H1 (cell line): Measurements from ENCODE around the gene TOR1B. TPM values are rescaled to one million over a fixed set of nuclear protein-coding genes. Genes with fewer than 3 reads are reported as not detected.
A peak's percentile ranks its signal among the peaks of the same experiment; 100 is the strongest.

ENCODE experiments used
- ASH2L ChIP-seq: fragments of 200-600, 300-600 bp; sonication (generic); IDR thresholded peaks from one replicate; pipeline ENCODE4 v1.7.1; 2017; ENCODE audit warnings: low read length
- BCL11A ChIP-seq, 2 experiments: IDR thresholded peaks; one replicate each; pipeline ENCODE4 v1.6.1; 2011; ENCODE audit warnings: low read depth in 2 of 2, low read length in 2 of 2, mild to moderate bottlenecking in 2 of 2
- CHD1 ChIP-seq: IDR thresholded peaks from 2 replicates; pipeline ENCODE4 v1.6.1; 2012; ENCODE audit warnings: low read depth, low read length, improper control_type of control experiment
- CREB1 ChIP-seq: IDR thresholded peaks from 2 replicates; pipeline ENCODE4 v1.6.1; 2012; ENCODE audit warnings: inconsistent platforms
- CTCF ChIP-seq, 3 experiments: IDR thresholded peaks; 1 replicate in 2 of 3; 2 replicates in 1 of 3; pipeline versions ENCODE4 v1.5.1 to v1.6.1; 2011; ENCODE audit warnings: low read length in 3 of 3, mild to moderate bottlenecking in 3 of 3, inconsistent platforms in 2 of 3, low read depth in 1 of 3, moderate library complexity in 1 of 3; ENCODE audit not compliant: insufficient read depth in 1 of 3; ENCODE audit errors: control extremely low read depth in 1 of 3
- EP300 ChIP-seq, 2 experiments: IDR thresholded peaks; 1 replicate in 1 of 2; 2 replicates in 1 of 2; pipeline ENCODE4 v1.6.1; 2011 to 2012; ENCODE audit warnings: low read depth in 2 of 2, low read length in 2 of 2, mild to moderate bottlenecking in 2 of 2, borderline replicate concordance in 1 of 2, inconsistent platforms in 1 of 2, moderate library complexity in 1 of 2
- EZH2 ChIP-seq: fragments of 200-600 bp; sonication (generic); IDR thresholded peaks from 2 replicates; pipeline ENCODE4 v1.7.1; 2012; ENCODE audit warnings: low read depth, mild to moderate bottlenecking, moderate library complexity, low read length, inconsistent platforms; ENCODE audit not compliant: severe bottlenecking
- GABPA ChIP-seq: IDR thresholded peaks from 2 replicates; pipeline ENCODE4 v1.6.1; 2011; ENCODE audit warnings: mild to moderate bottlenecking, low read length, moderate library complexity, borderline replicate concordance; ENCODE audit not compliant: insufficient read depth
- GTF2F1 ChIP-seq: IDR thresholded peaks from 2 replicates; pipeline ENCODE4 v1.6.1; 2012; ENCODE audit warnings: low read depth, low read length, improper control_type of control experiment, borderline replicate concordance
- JUN ChIP-seq: IDR thresholded peaks from 2 replicates; pipeline ENCODE4 v1.6.1; 2011; ENCODE audit warnings: low read depth, mild to moderate bottlenecking, improper control_type of control experiment, low read length
- JUND ChIP-seq: IDR thresholded peaks from 2 replicates; pipeline ENCODE4 v1.6.1; 2011; ENCODE audit warnings: mild to moderate bottlenecking, improper control_type of control experiment, low read length
- KDM5A ChIP-seq: fragments of 200-600 bp; IDR thresholded peaks from 2 replicates; pipeline ENCODE4 v1.7.1; 2012; ENCODE audit warnings: mild to moderate bottlenecking, low read length, inconsistent platforms, mixed read lengths
- POLR2A ChIP-seq, 2 experiments: IDR thresholded peaks; 1 replicate in 1 of 2; 2 replicates in 1 of 2; pipeline ENCODE4 v1.6.1; 2011; ENCODE audit warnings: low read depth in 2 of 2, low read length in 2 of 2, mild to moderate bottlenecking in 2 of 2; ENCODE audit errors: control extremely low read depth in 1 of 2
- RBBP5 ChIP-seq: IDR thresholded peaks from 2 replicates; pipeline ENCODE4 v1.7.1; 2012; ENCODE audit warnings: low read depth, mild to moderate bottlenecking, inconsistent platforms, low read length, moderate library complexity, borderline replicate concordance
- RNF2 ChIP-seq: fragments of 200-900, 300-1000 bp; sonication (generic); IDR thresholded peaks from 2 replicates; pipeline ENCODE4 v1.7.1; 2016; ENCODE audit warnings: borderline replicate concordance, low read depth, mild to moderate bottlenecking, antibody characterized with exemption, low read length; ENCODE audit not compliant: poor library complexity, severe bottlenecking; ENCODE audit errors: missing control alignments
- SIN3A ChIP-seq, 2 experiments: IDR thresholded peaks in 1 of 2; conservative IDR thresholded peaks in 1 of 2; 2 replicates each; pipeline ENCODE4 v1.6.1; 2011 to 2012; ENCODE audit warnings: low read length in 2 of 2, improper control_type of control experiment in 1 of 2, low read depth in 1 of 2, mild to moderate bottlenecking in 1 of 2
- polyA plus RNA-seq, 7 experiments: library from polyadenylated mRNA; depleted of rRNA in 3 of 7; stranded (reverse) in 5 of 7; unstranded in 2 of 7; fragments of >200 nt in 5 of 7; fragments of 200-250 nt in 2 of 7; gene quantifications; 1 replicate in 5 of 7; 2 replicates in 1 of 7; 4 replicates in 1 of 7; pipeline versions ENCODE4 v1.2.1 to v1.2.3, GENCODE V29; 2011 to 2013; ENCODE audit warnings: missing spikeins in 2 of 7, mixed read lengths in 2 of 7
- total RNA-seq: library from RNA; stranded (reverse); fragmentation: NEBNext Ultra II Directional; extraction: Animal tissue kit (Norgen Biotek cat#: 25700); gene quantifications from 2 replicates; pipeline ENCODE4 v1.2.1, GENCODE V29; 2021

Gene TOR1B
- total and polyA plus RNA-seq, 2 of the 8 experiments (the other 6 are each of a cell fraction or from before 2014, with no cell fraction given), result 11.4 to 17.4 TPM

GRCh38 chr9:129823935-129824601, 21.1 kb downstream of the TOR1B start, which contains the start of gene TOR1A (continued):
- TF ChIP-seq CTCF (IDR thresholded peaks at IDR 0.05; ENCODE audit: control extremely low read depth in 1 of 3, insufficient read depth in 1 of 3, low read depth in 1 of 3, low read length in 3 of 3) (no peak), RNF2 (no peak), EP300 (IDR thresholded peaks at IDR 0.05; ENCODE audit: borderline replicate concordance in 1 of 2, low read depth in 2 of 2, low read length in 2 of 2) (no peak), ASH2L (peak; percentile 78), POLR2A (IDR thresholded peaks at IDR 0.05; ENCODE audit: control extremely low read depth in 1 of 2, low read depth in 2 of 2, low read length in 2 of 2) (peak; percentile 67 to 79), GTF2F1 (no peak), EZH2 (no peak), SIN3A (conservative IDR thresholded peaks at IDR 0.05 in 1 of 2, IDR thresholded peaks at IDR 0.05 in 1 of 2; ENCODE audit: low read depth in 1 of 2, low read length in 2 of 2) (peak; percentile 84 to 96), KDM5A (0 out of 2 replicates have a peak, but pooled peaks have one; percentile 28), JUND (no peak), BCL11A (IDR thresholded peaks at IDR 0.05; ENCODE audit: low read depth in 2 of 2, low read length in 2 of 2) (no peak), CREB1 (peak; percentile 60; the same call in 1 of the 2 replicates), CHD1 (no peak), GABPA (peak; percentile 84; the same call in 1 of the 2 replicates), JUN (no peak), RBBP5 (0 out of 2 replicates have a peak, but pooled peaks have one; percentile 75)
- TF ChIP-seq, all 59 proteins: peak for 23
